ENCODE measurements around the gene SRSF12. TPM values are rescaled to one million over a fixed set of nuclear protein-coding genes. Genes with fewer than 3 reads are reported as not detected.
A peak's percentile ranks its signal among the peaks of the same experiment; 100 is the strongest.

SRSF12 gene
- 2.7 TPM for polyA plus RNA-seq (2013, experiment 1 of 2; ENCODE audit: insufficient read length)
- polyA plus RNA-seq (2013, experiment 2 of 2; ENCODE audit: insufficient read length) = 3.0 TPM

DNA sequence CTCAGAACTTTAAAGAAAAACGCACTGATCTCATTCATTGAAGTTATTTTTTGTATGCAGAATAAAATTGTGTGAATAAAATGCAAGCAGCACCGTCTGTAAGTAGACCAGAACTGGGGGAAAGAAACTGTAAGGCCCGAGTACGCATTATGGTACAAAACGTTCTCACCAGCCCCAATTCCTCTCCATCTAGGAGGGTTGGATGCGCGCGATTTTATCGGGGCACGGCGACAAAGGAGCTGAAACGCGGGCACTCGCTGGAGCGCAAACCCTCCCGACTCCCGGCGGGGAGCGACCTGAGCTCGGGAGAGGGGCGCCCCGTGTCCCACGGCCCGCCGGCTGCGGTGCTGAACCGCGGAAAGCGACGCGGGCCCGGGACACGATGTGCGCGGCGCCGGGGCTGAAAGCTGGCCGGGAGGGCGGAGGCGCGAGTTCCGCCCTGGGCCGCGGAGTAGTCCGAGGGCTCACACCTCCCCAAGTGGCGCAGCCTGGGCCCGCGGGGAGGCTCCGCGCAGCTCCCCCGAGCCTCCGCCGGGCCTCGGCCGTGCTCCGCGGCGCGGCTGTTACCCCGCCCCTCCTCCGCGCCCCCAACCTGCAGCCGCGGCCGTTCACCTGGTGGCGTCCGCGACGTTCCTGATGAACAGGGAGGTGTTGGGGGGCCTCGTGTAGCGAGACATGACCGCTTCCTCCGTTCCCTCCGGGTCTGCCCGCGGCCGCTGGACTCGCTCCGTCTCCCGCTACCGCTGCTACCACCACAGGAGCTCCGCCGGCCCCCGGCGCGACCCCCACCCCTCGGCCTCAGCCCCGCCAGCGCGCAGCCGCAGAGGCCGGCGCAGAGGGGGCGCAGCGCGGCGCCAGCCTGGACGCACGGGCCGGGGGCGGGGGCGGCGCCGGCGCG lies at the start of gene SRSF12:
TSS of gene SRSF12 (minus strand) at position 861 of the 898 bp plus-strand sequence. CDS start at position 677, 184 bp downstream.
- DNase-seq = peak; percentile 51

DNA sequence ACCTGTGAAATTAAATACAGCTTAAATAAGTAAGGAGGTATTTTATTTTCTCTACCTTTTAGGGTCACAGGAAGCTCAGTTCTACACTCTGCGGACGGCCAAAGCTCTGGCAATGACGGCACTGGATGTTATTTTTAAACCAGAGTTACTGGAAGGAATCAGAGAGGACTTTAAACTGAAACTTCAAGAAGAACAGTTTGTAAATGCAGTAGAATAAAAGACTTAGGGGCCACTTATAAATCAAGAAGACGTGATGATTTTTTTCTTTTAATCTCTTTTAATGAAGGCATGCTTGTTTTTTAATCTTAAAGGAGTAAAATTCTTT lies 44.1 kb upstream of the SRSF12 start:
- DNase-seq = no peak

- DNase-seq = no peak
These were observed 43.6 kb upstream of the SRSF12 start for GRCh38 chr6:89161326-89162046.

GRCh38 chr6:89160331-89161092 lies 42.6 kb upstream of the SRSF12 start:
- no peak for DNase-seq

- peak; percentile 70 for DNase-seq
These were observed 36.3 kb upstream of the SRSF12 start for GRCh38 chr6:89154131-89154530.

DNA sequence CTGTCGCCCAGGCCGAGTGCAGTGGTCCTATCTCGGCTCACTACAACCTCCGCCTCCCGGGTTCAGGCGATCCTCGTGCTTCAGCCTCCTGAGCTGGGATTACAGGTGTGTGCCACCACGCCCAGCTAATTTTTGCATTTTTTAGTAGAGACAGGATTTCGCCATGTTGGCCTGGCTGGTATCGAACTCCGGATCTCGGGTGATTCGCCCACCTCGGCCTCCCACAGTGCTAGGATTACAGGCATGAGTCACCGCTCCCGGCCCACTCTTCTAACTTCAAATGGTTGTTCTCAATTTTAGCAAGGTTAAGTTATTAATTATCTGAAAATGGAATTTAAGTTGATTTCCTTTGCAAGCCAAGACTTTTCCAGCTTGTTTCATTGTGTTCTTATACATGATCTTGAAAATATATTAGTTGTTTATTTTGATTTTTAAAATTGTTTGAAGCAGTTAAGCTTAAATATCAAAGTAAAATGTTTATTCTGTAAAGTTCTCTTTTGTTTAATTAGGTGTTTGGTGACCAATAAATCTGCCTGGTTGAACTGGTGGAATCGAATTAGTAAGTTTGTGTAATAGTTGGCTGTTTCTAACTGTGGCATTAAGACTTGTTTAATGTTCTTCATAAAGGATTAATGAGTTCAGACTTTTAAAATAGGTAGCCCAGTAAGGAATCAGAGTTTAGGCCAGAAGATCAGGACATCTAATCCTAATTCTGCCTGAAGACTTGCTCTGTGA lies 30.3 kb upstream of the SRSF12 start:
- DNase-seq = no peak

DNA sequence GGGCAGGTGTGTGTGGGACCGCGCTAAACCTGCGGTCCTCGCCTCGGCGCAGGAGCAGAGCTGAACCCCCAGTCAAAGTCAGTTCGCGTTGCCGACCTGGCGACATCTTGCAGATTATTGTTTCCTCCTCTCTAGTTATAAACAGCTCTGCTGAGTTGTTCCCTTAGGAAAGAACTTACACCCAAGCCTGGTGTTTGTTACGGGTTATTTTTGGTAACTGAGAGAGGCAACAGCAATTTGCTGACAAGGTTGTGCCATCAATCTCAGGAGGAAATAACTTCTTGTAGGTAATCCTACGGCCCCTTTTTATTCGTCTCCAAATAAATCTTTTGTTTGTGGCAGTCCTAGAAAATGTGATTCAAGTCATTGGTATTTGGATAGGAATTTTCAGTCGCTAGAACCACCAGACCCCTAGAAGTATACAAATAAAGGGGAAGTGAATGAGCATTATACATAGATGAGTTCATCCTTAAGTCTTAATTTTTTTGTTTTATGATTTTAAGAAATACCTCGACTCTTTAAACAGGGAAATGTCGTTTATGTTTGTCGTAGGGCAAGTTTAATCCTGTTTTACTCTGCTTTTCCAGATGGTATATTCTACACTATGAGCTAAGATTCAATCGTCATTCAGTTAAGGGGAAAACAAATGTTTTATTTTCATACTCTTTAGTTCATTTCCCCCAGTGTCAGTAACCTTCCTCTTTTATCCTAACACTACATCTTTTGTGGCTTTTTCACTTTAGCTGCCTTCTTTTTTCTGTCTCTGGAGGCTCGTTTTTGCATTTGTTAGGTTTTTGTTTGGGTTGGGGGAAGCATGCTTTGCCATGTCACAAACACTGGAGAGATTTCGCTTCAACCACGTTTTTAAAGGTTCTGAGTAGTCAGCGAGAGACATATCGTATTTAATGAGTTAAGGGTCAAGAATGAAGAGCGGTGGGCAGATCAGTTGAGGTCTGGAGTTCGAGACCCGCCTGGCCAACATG lies 29.1 kb upstream of the SRSF12 start:
- DNase-seq = peak; percentile 65

DNA sequence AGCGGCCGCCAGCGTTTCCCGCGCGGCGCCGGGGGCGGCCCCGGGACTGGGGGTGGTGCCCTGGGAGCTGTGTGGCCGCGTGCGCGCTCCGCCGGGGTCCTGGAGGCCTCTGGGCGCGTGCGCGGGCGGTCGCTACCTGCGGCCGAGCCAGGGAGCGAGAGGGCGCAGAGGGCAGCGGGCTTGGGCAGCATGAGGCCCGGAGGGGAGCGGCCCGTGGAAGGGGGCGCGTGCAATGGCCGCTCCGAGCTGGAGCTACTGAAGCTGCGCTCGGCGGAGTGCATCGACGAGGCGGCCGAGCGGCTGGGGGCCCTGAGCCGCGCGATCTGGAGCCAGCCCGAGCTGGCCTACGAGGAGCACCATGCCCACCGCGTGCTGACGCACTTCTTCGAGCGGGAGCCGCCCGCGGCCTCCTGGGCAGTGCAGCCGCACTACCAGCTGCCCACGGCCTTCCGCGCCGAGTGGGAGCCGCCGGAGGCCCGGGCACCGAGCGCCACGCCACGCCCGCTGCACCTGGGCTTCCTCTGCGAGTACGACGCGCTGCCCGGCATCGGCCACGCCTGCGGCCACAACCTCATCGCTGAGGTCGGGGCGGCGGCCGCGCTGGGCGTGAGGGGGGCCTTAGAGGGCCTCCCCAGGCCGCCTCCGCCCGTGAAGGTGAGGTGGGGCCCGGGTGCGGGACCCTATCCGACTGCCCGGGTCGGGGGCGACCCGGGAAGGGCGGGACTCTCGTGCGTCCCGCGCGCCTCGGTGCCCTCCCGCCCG lies 28.3 kb upstream of the SRSF12 start, which contains the start of gene PM20D2:
TSS of gene PM20D2 (plus strand) at position 100 of the 762 bp plus-strand sequence. CDS start at position 190, 90 bp downstream.
- DNase-seq = peak; percentile 40

- no peak for DNase-seq
These were observed 27.5 kb upstream of the SRSF12 start for GRCh38 chr6:89145091-89145955.

- peak; percentile 64 for DNase-seq
These were observed 26.6 kb upstream of the SRSF12 start for GRCh38 chr6:89144354-89144906.

DNA sequence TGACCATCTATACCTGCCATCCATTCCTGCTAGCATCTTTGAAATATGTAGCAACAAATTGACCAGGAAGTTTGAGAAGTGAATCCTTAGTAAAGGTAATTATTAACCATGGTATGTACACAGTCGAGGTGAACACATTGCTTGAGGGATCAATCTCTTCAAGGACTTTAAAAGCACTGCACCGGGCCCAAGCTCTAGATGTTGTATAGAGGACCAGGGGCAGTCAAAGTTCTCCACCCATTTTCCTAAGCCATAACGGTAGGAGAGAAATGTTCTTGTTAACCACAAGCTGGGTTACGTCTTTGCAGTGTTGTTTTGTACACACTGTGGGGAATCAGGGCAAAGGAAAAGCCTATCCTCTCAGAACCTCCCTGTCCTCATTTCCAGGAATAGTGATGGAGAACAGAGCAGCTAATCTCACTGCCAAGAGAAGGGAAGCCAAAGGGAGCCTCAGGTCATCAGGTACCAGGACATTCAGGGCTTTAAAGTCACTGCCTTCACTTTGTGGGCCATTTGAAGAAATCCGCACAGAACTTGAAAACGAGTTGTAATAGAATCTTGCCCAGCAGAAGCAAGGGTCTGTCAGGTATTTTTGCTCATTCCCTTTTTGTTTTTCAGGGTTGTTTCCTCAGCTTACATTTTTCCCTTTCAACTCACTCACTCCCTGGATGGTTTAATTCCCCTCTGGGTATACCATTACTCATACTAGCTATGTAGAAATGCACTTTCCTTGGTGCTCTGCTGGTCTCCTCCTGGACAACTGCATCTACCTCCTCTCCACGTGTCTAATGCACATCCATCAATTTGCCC lies 22.7 kb upstream of the SRSF12 start:
- DNase-seq = peak; percentile 59

DNA sequence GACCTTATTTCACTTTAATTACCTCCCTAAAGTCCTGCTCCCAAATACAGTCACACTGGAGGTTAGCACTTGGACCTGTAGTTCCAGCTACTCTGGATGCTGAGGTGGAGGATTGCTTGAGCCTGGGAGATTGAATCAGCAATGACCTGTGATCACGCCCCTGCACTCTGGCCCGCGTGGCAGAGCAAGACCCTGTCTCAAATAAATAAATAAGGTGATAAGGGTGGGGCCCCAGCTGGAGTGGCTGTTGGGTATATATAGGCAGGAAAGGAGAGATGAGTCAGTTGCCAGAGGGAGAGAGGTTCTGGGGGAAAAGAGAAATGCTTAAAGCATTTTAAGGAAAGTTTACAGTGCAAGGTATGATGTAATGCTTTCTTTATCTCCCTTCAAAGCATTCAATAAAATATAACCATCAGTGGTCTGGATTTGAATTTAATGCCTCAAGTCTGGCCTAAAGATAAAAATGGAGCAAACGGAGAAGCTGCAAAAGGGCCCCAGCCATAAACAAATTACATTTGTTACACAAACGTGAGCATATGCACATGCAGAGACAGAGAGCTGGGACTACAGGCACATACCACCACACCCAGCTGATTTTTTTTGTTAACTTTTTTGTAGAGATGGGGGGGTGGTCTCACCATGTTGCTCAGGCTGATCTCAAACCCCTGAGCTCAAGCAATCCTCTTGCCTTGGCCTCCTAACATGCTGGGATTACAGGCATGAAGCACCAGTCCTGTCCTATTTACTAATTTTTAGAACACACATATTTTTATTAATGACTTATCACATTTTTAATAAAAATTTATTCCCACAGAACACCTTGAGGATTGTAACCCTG lies 21.9 kb upstream of the SRSF12 start:
- peak; percentile 37 for DNase-seq

GRCh38 chr6:89138173-89138572 lies 20.3 kb upstream of the SRSF12 start:
- no peak for DNase-seq

DNA sequence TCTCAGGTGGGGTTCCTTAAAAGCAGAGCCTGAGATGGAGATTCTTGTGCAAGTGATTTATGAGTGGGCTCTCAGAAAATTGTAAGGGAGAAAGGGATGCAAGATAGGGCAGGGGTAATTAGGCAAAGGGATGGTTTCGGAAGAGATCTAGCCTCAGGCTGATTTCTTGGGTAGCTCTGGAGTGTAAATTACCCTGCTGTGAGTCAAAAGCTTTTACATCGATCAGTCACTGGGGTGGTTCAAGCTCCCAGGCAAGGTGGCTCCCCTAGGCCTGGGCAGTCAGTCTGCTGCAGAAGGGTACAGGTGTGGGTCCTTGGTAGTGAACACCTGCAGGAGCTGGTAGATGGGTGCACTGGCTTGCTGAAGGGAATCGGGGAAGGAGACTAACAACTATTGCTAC lies 16.9 kb upstream of the SRSF12 start:
- no peak for DNase-seq

- no peak for DNase-seq
These were observed 16.1 kb upstream of the SRSF12 start for GRCh38 chr6:89133981-89134380.

GRCh38 chr6:89132057-89132456 lies 14.2 kb upstream of the SRSF12 start:
- no peak for DNase-seq

GRCh38 chr6:89131599-89131998 lies 13.7 kb upstream of the SRSF12 start:
- no peak for DNase-seq
